Glutamatergic neuron (in vitro differentiated cells): ENCODE data around the gene FKRP. TPM values are rescaled to one million over a fixed set of nuclear protein-coding genes. Genes with fewer than 3 reads are reported as not detected.

Experiments used
- DNase-seq: peaks from one replicate; pipeline ENCODE4 v3.0.0; 2022
- H3K27ac Mint-ChIP-seq: one replicate; pipeline ENCODE4 v1.8.0; 2020; ENCODE audit warnings: mild to moderate bottlenecking, mixed read lengths, inconsistent platforms; ENCODE audit not compliant: unreplicated experiment
- H3K27me3 Mint-ChIP-seq: one replicate; pipeline ENCODE4 v1.8.0; 2020; ENCODE audit warnings: mild to moderate bottlenecking, moderate library complexity, mixed read lengths, inconsistent platforms; ENCODE audit not compliant: unreplicated experiment
- H3K36me3 Mint-ChIP-seq: one replicate; pipeline ENCODE4 v1.8.0; 2020; ENCODE audit warnings: mild to moderate bottlenecking, mixed read lengths, inconsistent platforms; ENCODE audit not compliant: unreplicated experiment
- H3K4me1 Mint-ChIP-seq: one replicate; pipeline ENCODE4 v1.8.0; 2020; ENCODE audit warnings: mild to moderate bottlenecking, low read depth, mixed read lengths, inconsistent platforms; ENCODE audit not compliant: unreplicated experiment
- H3K4me3 Mint-ChIP-seq: one replicate; pipeline ENCODE4 v1.8.0; 2020; ENCODE audit warnings: mild to moderate bottlenecking, mixed read lengths, inconsistent platforms; ENCODE audit not compliant: unreplicated experiment
- H3K9me3 Mint-ChIP-seq: one replicate; pipeline ENCODE4 v1.8.0; 2020; ENCODE audit warnings: mild to moderate bottlenecking, moderate library complexity, mixed read lengths, inconsistent platforms; ENCODE audit not compliant: unreplicated experiment
- long read RNA-seq: library from polyadenylated mRNA; unstranded; transcript quantifications from one replicate; pipeline ENCODE4 v2.0.0, GENCODE V29; 2020; ENCODE audit not compliant: unreplicated experiment
- total RNA-seq: library from RNA; stranded (reverse); fragmentation: NEBNext Ultra II Directional; extraction: Animal tissue kit (Norgen Biotek cat#: 25700); gene quantifications from one replicate; pipeline ENCODE4 v1.2.1, GENCODE V29; 2021; ENCODE audit not compliant: unreplicated experiment
- TF ChIP-seq, protein P1 (sequence below): fragments of 200-600 bp; sonication (generic); IDR thresholded peaks from one replicate; pipeline ENCODE4 v1.5.0; 2021; ENCODE audit not compliant: partially characterized antibody, unreplicated experiment

FKRP gene, protein sequence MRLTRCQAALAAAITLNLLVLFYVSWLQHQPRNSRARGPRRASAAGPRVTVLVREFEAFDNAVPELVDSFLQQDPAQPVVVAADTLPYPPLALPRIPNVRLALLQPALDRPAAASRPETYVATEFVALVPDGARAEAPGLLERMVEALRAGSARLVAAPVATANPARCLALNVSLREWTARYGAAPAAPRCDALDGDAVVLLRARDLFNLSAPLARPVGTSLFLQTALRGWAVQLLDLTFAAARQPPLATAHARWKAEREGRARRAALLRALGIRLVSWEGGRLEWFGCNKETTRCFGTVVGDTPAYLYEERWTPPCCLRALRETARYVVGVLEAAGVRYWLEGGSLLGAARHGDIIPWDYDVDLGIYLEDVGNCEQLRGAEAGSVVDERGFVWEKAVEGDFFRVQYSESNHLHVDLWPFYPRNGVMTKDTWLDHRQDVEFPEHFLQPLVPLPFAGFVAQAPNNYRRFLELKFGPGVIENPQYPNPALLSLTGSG
- 46.6 TPM for total RNA-seq
- long read RNA-seq, partial matches to known transcripts: 0 of 2 reads
- long read RNA-seq, other reads (novel, unspliced or antisense): 2 of 2 reads

DNA sequence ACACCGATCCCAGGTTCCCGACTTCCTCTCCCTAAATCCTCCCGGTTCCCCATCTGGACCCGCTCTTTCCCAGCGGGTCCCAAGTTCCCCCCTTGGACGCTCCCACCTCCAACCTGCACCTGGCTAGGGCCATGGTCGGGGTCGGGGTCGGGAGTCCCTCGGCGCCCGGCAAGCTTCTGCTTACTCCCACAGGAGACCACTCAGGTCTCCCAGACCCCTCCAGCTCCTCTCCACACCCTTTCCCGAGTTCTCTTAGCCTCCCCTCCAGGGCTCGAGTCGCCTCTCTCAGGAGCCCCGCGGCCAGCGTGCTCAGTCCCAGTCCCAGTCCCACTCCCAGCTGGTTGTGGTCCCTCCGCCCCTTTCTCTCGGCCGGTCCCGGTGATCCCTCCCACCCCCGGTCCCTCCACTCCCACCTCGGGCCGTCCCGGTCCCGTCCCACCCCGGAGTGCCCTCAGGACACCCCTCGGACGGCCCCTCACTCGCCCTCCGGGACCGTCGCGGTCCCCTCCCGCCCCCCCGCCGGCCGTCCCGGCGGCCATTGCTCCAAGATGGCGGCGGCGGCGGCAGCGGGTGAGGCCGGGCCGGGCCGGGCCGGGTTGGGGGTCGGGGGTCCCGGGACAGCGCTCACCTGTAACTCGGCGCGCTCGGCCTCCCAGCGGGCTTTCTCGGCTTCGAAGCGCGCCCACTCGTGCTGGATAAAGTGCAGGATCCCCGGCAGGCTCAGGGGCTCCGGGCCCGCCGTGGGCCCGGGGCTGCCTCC lies at the start of gene FKRP:
Gene FKRP (plus strand): TSS at position 537 of the 760 bp plus-strand sequence. CDS start 9,394 bp downstream, outside the sequence.
- DNase-seq: peak; percentile 64

DNA sequence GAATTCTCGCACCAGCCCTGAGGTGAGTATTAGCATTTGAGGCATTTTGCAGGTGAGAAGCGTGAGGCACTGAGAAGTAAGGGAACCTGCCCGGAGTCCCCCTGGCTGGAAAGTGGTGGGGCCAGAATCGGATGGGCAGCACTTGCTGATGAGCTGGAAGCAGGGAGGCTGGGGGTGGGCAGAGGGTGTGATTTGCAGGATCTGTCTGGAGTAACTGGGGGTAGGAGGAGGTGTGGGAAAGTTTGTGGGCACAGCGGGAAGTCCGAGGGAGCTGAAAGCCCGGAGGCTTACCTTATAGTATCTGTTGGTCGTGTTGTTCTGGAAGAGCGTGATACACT lies 49.0 kb upstream of the FKRP start:
- no peak for DNase-seq
- TF ChIP-seq, protein P1, sequence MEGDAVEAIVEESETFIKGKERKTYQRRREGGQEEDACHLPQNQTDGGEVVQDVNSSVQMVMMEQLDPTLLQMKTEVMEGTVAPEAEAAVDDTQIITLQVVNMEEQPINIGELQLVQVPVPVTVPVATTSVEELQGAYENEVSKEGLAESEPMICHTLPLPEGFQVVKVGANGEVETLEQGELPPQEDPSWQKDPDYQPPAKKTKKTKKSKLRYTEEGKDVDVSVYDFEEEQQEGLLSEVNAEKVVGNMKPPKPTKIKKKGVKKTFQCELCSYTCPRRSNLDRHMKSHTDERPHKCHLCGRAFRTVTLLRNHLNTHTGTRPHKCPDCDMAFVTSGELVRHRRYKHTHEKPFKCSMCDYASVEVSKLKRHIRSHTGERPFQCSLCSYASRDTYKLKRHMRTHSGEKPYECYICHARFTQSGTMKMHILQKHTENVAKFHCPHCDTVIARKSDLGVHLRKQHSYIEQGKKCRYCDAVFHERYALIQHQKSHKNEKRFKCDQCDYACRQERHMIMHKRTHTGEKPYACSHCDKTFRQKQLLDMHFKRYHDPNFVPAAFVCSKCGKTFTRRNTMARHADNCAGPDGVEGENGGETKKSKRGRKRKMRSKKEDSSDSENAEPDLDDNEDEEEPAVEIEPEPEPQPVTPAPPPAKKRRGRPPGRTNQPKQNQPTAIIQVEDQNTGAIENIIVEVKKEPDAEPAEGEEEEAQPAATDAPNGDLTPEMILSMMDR: no peak
- no peak overlapping the region for H3K27ac Mint-ChIP-seq
- H3K9me3 Mint-ChIP-seq: peaks cover 1% of the 10 kb centered on the region
- no peaks in the 10 kb centered on the region for H3K4me1 Mint-ChIP-seq
- H3K27me3 Mint-ChIP-seq: peaks cover 5% of the 10 kb centered on the region
- peaks cover 6% of the 10 kb centered on the region for H3K36me3 Mint-ChIP-seq
- peak overlapping the region; percentile 25 for H3K4me3 Mint-ChIP-seq

More for the DNA sequence above, at the start of gene FKRP:
- peaks cover 15% of the 10 kb centered on the region for H3K4me1 Mint-ChIP-seq
- no peaks in the 10 kb centered on the region for H3K36me3 Mint-ChIP-seq
- H3K27ac Mint-ChIP-seq: peak within 1 kb of the TSS; percentile 84
- peaks cover 11% of the 10 kb centered on the region for H3K9me3 Mint-ChIP-seq
- peaks cover 7% of the 10 kb centered on the region for H3K27me3 Mint-ChIP-seq
- TF ChIP-seq, protein P1: no peak
- H3K4me3 Mint-ChIP-seq: peak within 1 kb of the TSS; percentile 93

DNA sequence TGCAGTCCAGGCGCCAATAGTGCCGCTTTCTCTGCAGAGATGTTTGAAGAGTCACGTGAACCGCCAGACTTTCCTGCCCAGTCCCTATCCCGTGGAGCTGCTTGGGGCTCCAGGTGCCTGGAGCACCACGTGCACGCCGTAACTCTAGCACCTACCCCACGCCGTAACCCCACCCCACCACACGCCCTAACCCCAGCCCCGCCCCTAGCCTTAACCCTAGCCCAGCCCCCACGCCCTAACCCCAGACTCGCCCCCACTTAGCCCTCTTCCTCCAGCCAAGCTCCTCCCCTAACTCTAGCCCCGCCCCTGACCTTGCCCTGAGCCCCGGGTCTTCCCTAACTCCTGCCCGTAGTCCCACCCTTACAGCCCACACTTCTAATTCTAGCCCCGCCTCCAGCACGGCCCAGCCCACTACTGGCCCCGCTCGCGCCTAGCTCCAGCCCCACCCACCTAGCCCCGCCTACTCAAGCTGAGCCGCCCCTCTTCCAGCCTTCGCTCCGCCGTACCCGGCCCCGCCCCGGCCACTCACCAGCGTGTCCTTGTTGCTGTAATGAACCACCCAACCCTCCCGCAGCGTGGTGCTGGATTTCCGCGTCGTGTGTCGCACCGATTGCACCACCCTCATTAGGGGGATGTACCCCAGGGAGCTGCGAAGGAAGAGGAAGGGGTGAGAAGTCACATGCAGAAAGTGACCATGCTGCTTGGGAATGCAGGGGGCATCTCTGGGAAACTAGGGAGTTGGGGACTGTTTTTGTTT lies 48.5 kb upstream of the FKRP start:
- peak; percentile 92 for DNase-seq
- H3K4me3 Mint-ChIP-seq: peak overlapping the region; percentile 25
- peaks cover 1% of the 10 kb centered on the region for H3K9me3 Mint-ChIP-seq
- peaks cover 5% of the 10 kb centered on the region for H3K27me3 Mint-ChIP-seq
- H3K36me3 Mint-ChIP-seq: peaks cover 6% of the 10 kb centered on the region
- H3K27ac Mint-ChIP-seq: no peak overlapping the region
- TF ChIP-seq, protein P1: no peak
- no peaks in the 10 kb centered on the region for H3K4me1 Mint-ChIP-seq

DNA sequence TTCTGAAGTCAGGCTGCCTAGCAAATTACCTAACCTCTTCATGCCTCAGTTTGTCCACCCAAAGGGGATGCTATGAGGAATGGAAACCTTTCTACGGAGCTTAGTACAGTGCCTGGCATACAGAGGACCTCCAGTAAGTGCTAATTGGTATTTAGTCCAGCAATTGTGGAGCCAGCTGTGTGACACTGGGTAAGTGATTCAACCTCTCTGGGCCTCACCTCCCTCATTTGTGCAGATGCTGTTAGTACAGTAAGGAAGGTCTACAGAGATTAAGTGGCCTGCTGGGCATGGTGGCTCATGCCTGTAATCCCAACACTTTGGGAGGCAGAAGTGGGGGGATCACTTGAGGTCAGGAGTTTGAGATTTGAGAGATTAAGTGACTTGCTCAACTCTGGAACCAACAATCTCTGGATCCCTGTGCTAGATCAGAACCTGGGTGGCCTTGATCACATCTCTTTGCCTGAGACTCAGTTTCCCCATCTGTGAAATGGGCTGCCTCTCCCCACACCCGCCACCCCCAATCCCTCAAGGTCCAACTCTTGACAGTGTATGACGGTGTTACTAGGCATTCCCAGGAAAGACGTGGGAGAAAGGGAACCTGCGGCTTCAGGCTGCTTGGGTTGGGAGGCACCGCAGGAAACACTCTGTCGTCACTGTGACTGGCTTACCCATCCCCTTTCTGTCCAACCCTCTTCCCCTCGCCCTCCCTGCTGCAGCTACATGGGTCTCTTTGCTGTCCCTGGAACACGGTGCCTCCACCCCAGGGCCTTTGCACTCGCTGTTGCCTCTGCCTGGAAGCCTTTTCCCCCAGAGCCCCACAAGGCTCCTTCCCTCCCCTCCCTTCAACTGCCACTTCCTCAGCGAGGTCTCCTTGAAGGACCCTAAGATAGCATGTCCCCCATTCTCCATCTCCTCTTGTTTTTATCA lies 47.2 kb upstream of the FKRP start:
- no peaks in the 10 kb centered on the region for H3K4me1 Mint-ChIP-seq
- peaks cover 1% of the 10 kb centered on the region for H3K9me3 Mint-ChIP-seq
- H3K27me3 Mint-ChIP-seq: peaks cover 2% of the 10 kb centered on the region
- H3K4me3 Mint-ChIP-seq: no peak overlapping the region
- DNase-seq: no peak
- no peaks in the 10 kb centered on the region for H3K36me3 Mint-ChIP-seq
- TF ChIP-seq, protein P1: no peak
- H3K27ac Mint-ChIP-seq: no peak overlapping the region
